ENCODE results near the gene SLC12A4. TPM values are rescaled to one million over a fixed set of nuclear protein-coding genes. Genes with fewer than 3 reads are reported as not detected.
A peak's percentile ranks its signal among the peaks of the same experiment; 100 is the strongest.

The SLC12A4 gene
- total and polyA plus RNA-seq, 2 experiments from 2014 or later = 36.5 to 49.2 TPM

GRCh38 chr16:67930191-67930590 is 38.2 kb downstream of the SLC12A4 start:
- Histone ChIP-seq H3K9me3 (ENCODE audit: low read depth) (no peaks in the 10 kb centered on the region), H3K4me1 (ENCODE audit: low read depth) (peaks cover 5% of the 10 kb centered on the region), H3K4me3 (no peak overlapping the region), H3K27me3 (no peaks in the 10 kb centered on the region), H3K27ac (no peak overlapping the region), H3K36me3 (peaks cover 11% of the 10 kb centered on the region)
- DNase-seq (ENCODE audit: low read depth in 1 of 2, low spot score in 1 of 2) = no peak
- TF ChIP-seq, protein P1, sequence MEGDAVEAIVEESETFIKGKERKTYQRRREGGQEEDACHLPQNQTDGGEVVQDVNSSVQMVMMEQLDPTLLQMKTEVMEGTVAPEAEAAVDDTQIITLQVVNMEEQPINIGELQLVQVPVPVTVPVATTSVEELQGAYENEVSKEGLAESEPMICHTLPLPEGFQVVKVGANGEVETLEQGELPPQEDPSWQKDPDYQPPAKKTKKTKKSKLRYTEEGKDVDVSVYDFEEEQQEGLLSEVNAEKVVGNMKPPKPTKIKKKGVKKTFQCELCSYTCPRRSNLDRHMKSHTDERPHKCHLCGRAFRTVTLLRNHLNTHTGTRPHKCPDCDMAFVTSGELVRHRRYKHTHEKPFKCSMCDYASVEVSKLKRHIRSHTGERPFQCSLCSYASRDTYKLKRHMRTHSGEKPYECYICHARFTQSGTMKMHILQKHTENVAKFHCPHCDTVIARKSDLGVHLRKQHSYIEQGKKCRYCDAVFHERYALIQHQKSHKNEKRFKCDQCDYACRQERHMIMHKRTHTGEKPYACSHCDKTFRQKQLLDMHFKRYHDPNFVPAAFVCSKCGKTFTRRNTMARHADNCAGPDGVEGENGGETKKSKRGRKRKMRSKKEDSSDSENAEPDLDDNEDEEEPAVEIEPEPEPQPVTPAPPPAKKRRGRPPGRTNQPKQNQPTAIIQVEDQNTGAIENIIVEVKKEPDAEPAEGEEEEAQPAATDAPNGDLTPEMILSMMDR (IDR thresholded peaks at IDR 0.05; ENCODE audit: low read depth, low read length) = no peak

GRCh38 chr16:67928561-67929364 is 39.7 kb downstream of the SLC12A4 start:
- TF ChIP-seq, protein P1 (IDR thresholded peaks at IDR 0.05; ENCODE audit: low read depth, low read length) = peak; percentile 91
- peaks cover 8% of the 10 kb centered on the region for H3K4me1 ChIP-seq (ENCODE audit: low read depth)
- no peak overlapping the region for H3K27ac ChIP-seq
- H3K27me3 ChIP-seq = no peaks in the 10 kb centered on the region
- peaks cover 11% of the 10 kb centered on the region for H3K36me3 ChIP-seq
- H3K9me3 ChIP-seq (ENCODE audit: low read depth) = no peaks in the 10 kb centered on the region
- DNase-seq (ENCODE audit: low read depth in 1 of 2, low spot score in 1 of 2) = peak; percentile 70
- H3K4me3 ChIP-seq = no peak overlapping the region

DNA sequence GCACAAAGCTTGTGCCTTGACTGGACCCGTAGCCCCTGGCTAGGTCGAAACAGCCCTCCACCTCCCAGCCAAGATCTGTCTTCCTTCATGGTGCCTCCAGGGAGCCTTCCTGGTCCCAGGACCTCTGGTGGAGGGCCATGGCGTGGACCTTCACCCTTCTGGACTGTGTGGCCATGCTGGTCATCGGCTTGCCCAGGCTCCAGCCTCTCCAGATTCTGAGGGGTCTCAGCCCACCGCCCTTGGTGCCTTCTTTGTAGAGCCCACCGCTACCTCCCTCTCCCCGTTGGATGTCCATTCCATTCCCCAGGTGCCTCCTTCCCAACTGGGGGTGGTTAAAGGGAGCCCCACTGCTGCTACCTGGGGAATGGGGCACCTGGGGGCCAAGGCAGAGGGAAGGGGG is 40.3 kb downstream of the SLC12A4 start:
- Histone ChIP-seq H3K27ac (no peak overlapping the region), H3K9me3 (ENCODE audit: low read depth) (no peaks in the 10 kb centered on the region), H3K4me1 (ENCODE audit: low read depth) (peaks cover 14% of the 10 kb centered on the region), H3K27me3 (no peaks in the 10 kb centered on the region), H3K36me3 (peaks cover 11% of the 10 kb centered on the region), H3K4me3 (no peak overlapping the region)
- DNase-seq (ENCODE audit: low read depth in 1 of 2, low spot score in 1 of 2) = no peak
- TF ChIP-seq, protein P1 (IDR thresholded peaks at IDR 0.05; ENCODE audit: low read depth, low read length) = no peak

- DNase-seq (ENCODE audit: low read depth in 1 of 2, low spot score in 1 of 2) = no peak
- Histone ChIP-seq H3K27ac (no peak overlapping the region), H3K4me3 (no peak overlapping the region), H3K9me3 (ENCODE audit: low read depth) (no peaks in the 10 kb centered on the region), H3K36me3 (peaks cover 11% of the 10 kb centered on the region), H3K27me3 (no peaks in the 10 kb centered on the region), H3K4me1 (ENCODE audit: low read depth) (peaks cover 22% of the 10 kb centered on the region)
- TF ChIP-seq, protein P1 (IDR thresholded peaks at IDR 0.05; ENCODE audit: low read depth, low read length) = no peak
Measured at GRCh38 chr16:67927131-67927941, 41.1 kb downstream of the SLC12A4 start.

DNA sequence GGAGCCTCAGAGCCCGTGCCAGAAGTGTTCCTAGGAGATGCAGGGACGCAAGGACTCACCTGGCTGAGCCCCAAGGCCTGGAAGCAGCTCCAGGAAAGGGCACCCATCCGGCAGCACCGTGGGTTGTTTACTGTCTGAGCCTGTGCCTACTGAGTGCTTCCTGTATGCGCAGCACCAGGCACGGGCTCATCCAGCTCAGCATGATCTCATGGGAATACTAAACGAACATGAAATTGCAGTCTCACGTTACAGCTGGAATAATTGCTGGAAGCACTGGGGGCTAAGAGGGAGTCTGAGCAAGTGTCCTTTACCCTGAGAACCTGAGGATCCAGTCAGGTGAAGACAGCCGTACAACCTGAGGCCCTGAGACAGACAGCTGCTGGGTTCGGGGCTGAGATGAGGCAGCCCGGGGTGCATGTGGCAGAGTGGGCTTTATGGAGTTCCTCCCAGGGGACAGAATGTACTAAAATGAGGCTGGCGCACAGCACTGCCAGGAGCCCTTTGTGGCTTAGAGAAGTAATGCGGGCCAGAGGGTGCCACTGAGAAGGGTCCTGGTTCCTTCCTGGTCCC is 42.2 kb downstream of the SLC12A4 start:
- no peak overlapping the region for H3K27ac ChIP-seq

More for the DNA sequence above, 42.2 kb downstream of the SLC12A4 start:
- Histone ChIP-seq H3K9me3 (ENCODE audit: low read depth) (no peaks in the 10 kb centered on the region), H3K4me3 (no peak overlapping the region), H3K27me3 (no peaks in the 10 kb centered on the region), H3K36me3 (peaks cover 11% of the 10 kb centered on the region), H3K4me1 (ENCODE audit: low read depth) (peaks cover 32% of the 10 kb centered on the region)
- DNase-seq (ENCODE audit: low read depth in 1 of 2, low spot score in 1 of 2) = no peak
- TF ChIP-seq, protein P1 (IDR thresholded peaks at IDR 0.05; ENCODE audit: low read depth, low read length) = no peak
